GM18505 (cell line): ENCODE measurements around the gene SPTBN5.

Experiments
- ATAC-seq: cut with Tn5 transposase; IDR thresholded peaks from one replicate; pipeline ENCODE4 v1.9.1; 2021; ENCODE audit not compliant: unreplicated experiment
- POLR2A ChIP-seq: IDR thresholded peaks from 4 replicates; pipeline ENCODE4 v1.6.1; 2011; ENCODE audit warnings: borderline replicate concordance; ENCODE audit not compliant: insufficient read depth, insufficient read length; ENCODE audit errors: extremely low read depth

SPTBN5 gene

GRCh38 chr15:41851167-41851523 is 42.7 kb downstream of the SPTBN5 start:
- no peak for TF ChIP-seq POLR2A
- no peak for ATAC-seq

- TF ChIP-seq POLR2A = no peak
- no peak for ATAC-seq
Measured at GRCh38 chr15:41850482-41851166, 43.2 kb downstream of the SPTBN5 start.

GRCh38 chr15:41849861-41850260 is 44.0 kb downstream of the SPTBN5 start:
- no peak for TF ChIP-seq POLR2A
- ATAC-seq = no peak

- TF ChIP-seq POLR2A = no peak
- no peak for ATAC-seq
Measured at GRCh38 chr15:41849204-41849603, 44.6 kb downstream of the SPTBN5 start.

GRCh38 chr15:41848631-41849030 is 45.2 kb downstream of the SPTBN5 start:
- ATAC-seq = no peak
- TF ChIP-seq POLR2A = no peak

GRCh38 chr15:41847981-41848380 is 45.9 kb downstream of the SPTBN5 start:
- TF ChIP-seq POLR2A = no peak
- no peak for ATAC-seq

GRCh38 chr15:41847206-41847605 is 46.6 kb downstream of the SPTBN5 start:
- no peak for TF ChIP-seq POLR2A

GRCh38 chr15:41844814-41845213 is 49.0 kb downstream of the SPTBN5 start:
- no peak for TF ChIP-seq POLR2A
- no peak for ATAC-seq

More at GRCh38 chr15:41847206-41847605, 46.6 kb downstream of the SPTBN5 start:
- ATAC-seq = no peak

GRCh38 chr15:41843571-41843970 is 50.3 kb downstream of the SPTBN5 start:
- no peak for ATAC-seq

GRCh38 chr15:41842229-41842628 is 51.6 kb downstream of the SPTBN5 start:
- TF ChIP-seq POLR2A = no peak
- no peak for ATAC-seq

More at GRCh38 chr15:41843571-41843970, 50.3 kb downstream of the SPTBN5 start:
- no peak for TF ChIP-seq POLR2A

- no peak for TF ChIP-seq POLR2A
- no peak for ATAC-seq
Measured at GRCh38 chr15:41841131-41841530, 52.7 kb downstream of the SPTBN5 start.

GRCh38 chr15:41840673-41841072 is 53.2 kb downstream of the SPTBN5 start:
- ATAC-seq = no peak
- TF ChIP-seq POLR2A = no peak

GRCh38 chr15:41839781-41840491 is 53.9 kb downstream of the SPTBN5 start:
- no peak for TF ChIP-seq POLR2A
- ATAC-seq = no peak

- TF ChIP-seq POLR2A = no peak
- ATAC-seq = no peak
Measured at GRCh38 chr15:41838400-41838897, 55.4 kb downstream of the SPTBN5 start, which contains the start of gene PLA2G4B. Gene PLA2G4B, plus strand, starts transcription at chr15:41838847. Its CDS starts 67 bp downstream, at chr15:41838914.

- no peak for ATAC-seq
- no peak for TF ChIP-seq POLR2A
Measured at GRCh38 chr15:41836713-41837454, 57.0 kb downstream of the SPTBN5 start.
